Kidney (tissue), 14 donors: Measurements from ENCODE around the gene CNPY1. TPM values are rescaled to one million over a fixed set of nuclear protein-coding genes. Genes with fewer than 3 reads are reported as not detected.

ENCODE experiments used
- DNase-seq, 5 donors: peaks; one replicate each; pipeline ENCODE4 v3.0.0-alpha.2; 2013 to 2020
- FAIRE-seq: peaks from 2 replicates; lab custom pipeline; 2012; peaks lifted over from hg19 to GRCh38; lab: Jason Lieb, UNC
- H3K27ac ChIP-seq, 2 donors: one replicate each; pipeline ENCODE4 v1.7.0; 2013; ENCODE audit warnings: low read depth in 2 of 2, low read length in 2 of 2, inconsistent platforms in 1 of 2
- H3K27me3 ChIP-seq: one replicate; pipeline ENCODE4 v1.7.1; 2013; ENCODE audit warnings: low read length, inconsistent platforms; ENCODE audit not compliant: control insufficient read depth, insufficient read depth
- H3K36me3 ChIP-seq, 3 donors: one replicate each; pipeline versions ENCODE4 v1.7.0 to v1.7.1; 2013; ENCODE audit warnings: low read length in 3 of 3, control low read depth in 1 of 3, inconsistent platforms in 1 of 3; ENCODE audit not compliant: insufficient read depth in 3 of 3, control insufficient read depth in 2 of 3
- H3K4me1 ChIP-seq, 3 donors: one replicate each; pipeline versions ENCODE4 v1.7.0 to v1.7.1; 2013; ENCODE audit warnings: low read length in 3 of 3, inconsistent platforms in 1 of 3, low read depth in 1 of 3; ENCODE audit not compliant: control insufficient read depth in 2 of 3, insufficient read depth in 2 of 3
- H3K4me3 ChIP-seq, 3 donors: one replicate each; pipeline versions ENCODE4 v1.7.0 to v1.8.1; 2013; ENCODE audit warnings: low read length in 3 of 3, control low read depth in 1 of 3, inconsistent platforms in 1 of 3
- H3K9ac ChIP-seq, 3 donors: one replicate each; pipeline versions ENCODE4 v1.7.0 to v1.7.1; 2013; ENCODE audit warnings: low read length in 3 of 3, control low read depth in 1 of 3, inconsistent platforms in 1 of 3
- H3K9me3 ChIP-seq, 3 donors: one replicate each; pipeline versions ENCODE4 v1.7.0 to v1.7.1; 2013; ENCODE audit warnings: low read length in 3 of 3, control low read depth in 1 of 3, inconsistent platforms in 1 of 3; ENCODE audit not compliant: control insufficient read depth in 2 of 3, insufficient read depth in 1 of 3
- CTCF ChIP-seq: IDR thresholded peaks from 3 replicates; pipeline ENCODE4 v1.5.1; 2012; ENCODE audit warnings: mild to moderate bottlenecking, moderate library complexity, borderline replicate concordance; ENCODE audit not compliant: insufficient read depth; ENCODE audit errors: extremely low read depth
- intact Hi-C: fragments of 100-400 bp; cut with DNase I; formaldehyde crosslinking; loops from one replicate; pipeline ENCODE4 v1.11.1; 2022
- polyA plus RNA-seq: library from polyadenylated mRNA; stranded (reverse); fragments of 350-450 nt; fragmentation: Illumina TruSeq; extraction: RNeasy Lipid Tissue Mini Kit (QIAGEN cat#74804); gene quantifications from one replicate; pipeline ENCODE4 v1.2.3, GENCODE V29; 2014; ENCODE audit warnings: low read depth, low replicate concordance; ENCODE audit not compliant: insufficient read depth
- total RNA-seq: library from RNA; stranded (reverse); fragmentation: NEBNext Ultra II Directional; extraction: Animal tissue kit (Norgen Biotek cat#: 25700); gene quantifications from one replicate; pipeline ENCODE4 v1.2.1, GENCODE V29; 2021
- donor health status: control.
- donor health status: control.
- donor health status: control.
- donor health status: control.
- donor health status: control.
- donor health status: DM: yes; HTN: yes; CAD: no.
- donor health status: Normal renal cell carcinoma (clear cell type).

CNPY1 gene
- total and polyA plus RNA-seq, 2 donors from 2014 or later: not detected

GRCh38 chr7:155453296-155454182 lies 92.8 kb downstream of the CNPY1 start:
- H3K9ac ChIP-seq: no peak overlapping the region
- no peaks in the 10 kb centered on the region for H3K36me3 ChIP-seq
- H3K27ac ChIP-seq: no peak overlapping the region
- no peak for TF ChIP-seq CTCF
- no peak for FAIRE-seq
- peak in 2 of 5 donors; percentile 12 to 50 for DNase-seq
- no peaks in the 10 kb centered on the region for H3K9me3 ChIP-seq
- H3K4me3 ChIP-seq: no peak overlapping the region
- peaks cover 59% of the 10 kb centered on the region for H3K27me3 ChIP-seq
- peaks cover 0 to 6% (median 0%) of the 10 kb centered on the region in 3 donors for H3K4me1 ChIP-seq
- intact Hi-C loops: no loop called here

GRCh38 chr7:155452505-155453295 lies 93.7 kb downstream of the CNPY1 start:
- peaks cover 0 to 3% (median 0%) of the 10 kb centered on the region in 3 donors for H3K4me1 ChIP-seq
- FAIRE-seq (no peak), DNase-seq (peak in 1 of 5 donors; percentile 11)
- TF ChIP-seq CTCF: no peak
- peaks cover 67% of the 10 kb centered on the region for H3K27me3 ChIP-seq
- no peaks in the 10 kb centered on the region for H3K36me3 ChIP-seq
- H3K9me3 ChIP-seq: no peaks in the 10 kb centered on the region
- H3K9ac ChIP-seq: no peak overlapping the region
- intact Hi-C loops: no loop called here
- H3K4me3 ChIP-seq: no peak overlapping the region
- H3K27ac ChIP-seq: no peak overlapping the region

GRCh38 chr7:155451840-155452239 lies 94.5 kb downstream of the CNPY1 start:
- DNase-seq (peak in 1 of 5 donors; percentile 18), FAIRE-seq (no peak)
- intact Hi-C loops: no loop called here
- TF ChIP-seq CTCF: no peak
- H3K27ac ChIP-seq: no peak overlapping the region
- peaks cover 0 to 2% (median 0%) of the 10 kb centered on the region in 3 donors for H3K4me1 ChIP-seq
- no peaks in the 10 kb centered on the region for H3K36me3 ChIP-seq
- H3K9me3 ChIP-seq: no peaks in the 10 kb centered on the region
- H3K27me3 ChIP-seq: peaks cover 72% of the 10 kb centered on the region
- no peak overlapping the region for H3K9ac ChIP-seq
- no peak overlapping the region for H3K4me3 ChIP-seq

Other genes with a start within 250 kb of the CNPY1 start
- gene INSIG1, start 248.7 kb downstream of the CNPY1 start, total RNA-seq: 24.6 TPM
- 25.7 TPM for gene INSIG1, start 248.7 kb downstream of the CNPY1 start, polyA plus RNA-seq
- 0.13 TPM for gene EN2, start 88.4 kb downstream of the CNPY1 start, total RNA-seq
- gene EN2, start 88.4 kb downstream of the CNPY1 start, polyA plus RNA-seq: not detected
- 78.7 TPM for gene RBM33, start 98.1 kb upstream of the CNPY1 start, total RNA-seq
- gene RBM33, start 98.1 kb upstream of the CNPY1 start, polyA plus RNA-seq: 9.8 TPM